Mucosa of descending colon (tissue), 3 donors: ENCODE measurements around the gene MEAF6. TPM values are rescaled to one million over a fixed set of nuclear protein-coding genes. Genes with fewer than 3 reads are reported as not detected.

Experiments used
- ATAC-seq: fragments of 200-7000 bp; cut with Tn5 transposase; one replicate; pipeline ENCODE4 v1.9.1; 2020; ENCODE audit warnings: mild to moderate bottlenecking, moderate library complexity
- DNase-seq, 3 donors: peaks; one replicate each; pipeline ENCODE4 v3.0.0-alpha.2; 2020
- H3K36me3 ChIP-seq: fragments of 200-600 bp; one replicate; pipeline ENCODE4 v1.8.0; 2021; ENCODE audit warnings: low read depth, mild to moderate bottlenecking
- H3K4me1 ChIP-seq: fragments of 200-600 bp; one replicate; pipeline ENCODE4 v1.8.0; 2021; ENCODE audit warnings: low read depth, mild to moderate bottlenecking
- H3K4me3 ChIP-seq: fragments of 200-600 bp; one replicate; pipeline ENCODE4 v1.8.0; 2021; ENCODE audit warnings: mild to moderate bottlenecking
- H3K9me3 ChIP-seq: fragments of 200-600 bp; one replicate; pipeline ENCODE4 v1.8.0; 2021; ENCODE audit warnings: mild to moderate bottlenecking
- intact Hi-C, 2 donors: fragments of 100-400 bp; cut with DNase I in 1 of 2; cut with micrococcal nuclease in 1 of 2; formaldehyde crosslinking; loops; one replicate each; pipeline versions ENCODE4 v1.11.0 to v1.11.1; 2022; cut with DNase I, micrococcal nuclease
- total RNA-seq, 3 donors: library from RNA; stranded (reverse); fragmentation: NEBNext Ultra II Directional in 2 of 3; extraction: Animal tissue kit (Norgen Biotek cat#: 25700) in 2 of 3; gene quantifications; one replicate each; pipeline versions ENCODE4 v1.2.1 to v1.2.4, GENCODE V29; 2021 to 2023
- TF ChIP-seq, protein P1 (sequence below): fragments of 200-600 bp; IDR thresholded peaks from one replicate; pipeline ENCODE4 v1.8.0; 2022; ENCODE audit warnings: antibody characterized with exemption, mild to moderate bottlenecking
- donor health status: DM: no; HTN: no; CAD: no; lungs with moderate emphysema.
- donor health status: DM: no; HTN: no; CAD: no.
- donor health status: DM: no; HTN: yes; CAD: no.

Gene MEAF6
- total RNA-seq, 3 donors from 2014 or later = 30.2 to 59.5 (median 35.4) TPM

DNA sequence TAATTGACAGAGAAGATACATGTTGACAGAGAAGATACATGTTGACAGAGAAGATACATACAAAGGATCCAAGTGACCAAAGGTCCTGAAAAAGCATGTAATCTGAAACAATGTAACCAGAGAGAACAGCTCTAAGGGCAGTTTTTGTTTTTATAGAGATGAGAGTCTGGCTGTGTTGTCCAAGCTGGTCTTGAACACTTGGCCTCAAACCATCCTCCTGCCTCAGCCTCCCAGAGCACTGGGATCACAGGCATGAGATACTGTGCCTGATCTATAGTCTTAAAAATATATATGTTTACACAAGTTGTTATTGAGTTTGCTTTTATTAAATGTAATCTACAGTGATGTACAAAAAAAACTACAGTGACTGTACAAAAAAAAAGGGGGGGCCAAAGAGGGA is 12.5 kb downstream of the MEAF6 start:
- intact Hi-C loops = no loop called here
- ATAC-seq (no peak), DNase-seq (no peak)
- no peaks in the 10 kb centered on the region for H3K36me3 ChIP-seq
- peaks cover 6% of the 10 kb centered on the region for H3K4me1 ChIP-seq
- H3K4me3 ChIP-seq = no peak overlapping the region
- TF ChIP-seq, protein P1, sequence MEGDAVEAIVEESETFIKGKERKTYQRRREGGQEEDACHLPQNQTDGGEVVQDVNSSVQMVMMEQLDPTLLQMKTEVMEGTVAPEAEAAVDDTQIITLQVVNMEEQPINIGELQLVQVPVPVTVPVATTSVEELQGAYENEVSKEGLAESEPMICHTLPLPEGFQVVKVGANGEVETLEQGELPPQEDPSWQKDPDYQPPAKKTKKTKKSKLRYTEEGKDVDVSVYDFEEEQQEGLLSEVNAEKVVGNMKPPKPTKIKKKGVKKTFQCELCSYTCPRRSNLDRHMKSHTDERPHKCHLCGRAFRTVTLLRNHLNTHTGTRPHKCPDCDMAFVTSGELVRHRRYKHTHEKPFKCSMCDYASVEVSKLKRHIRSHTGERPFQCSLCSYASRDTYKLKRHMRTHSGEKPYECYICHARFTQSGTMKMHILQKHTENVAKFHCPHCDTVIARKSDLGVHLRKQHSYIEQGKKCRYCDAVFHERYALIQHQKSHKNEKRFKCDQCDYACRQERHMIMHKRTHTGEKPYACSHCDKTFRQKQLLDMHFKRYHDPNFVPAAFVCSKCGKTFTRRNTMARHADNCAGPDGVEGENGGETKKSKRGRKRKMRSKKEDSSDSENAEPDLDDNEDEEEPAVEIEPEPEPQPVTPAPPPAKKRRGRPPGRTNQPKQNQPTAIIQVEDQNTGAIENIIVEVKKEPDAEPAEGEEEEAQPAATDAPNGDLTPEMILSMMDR = no peak
- no peaks in the 10 kb centered on the region for H3K9me3 ChIP-seq

DNA sequence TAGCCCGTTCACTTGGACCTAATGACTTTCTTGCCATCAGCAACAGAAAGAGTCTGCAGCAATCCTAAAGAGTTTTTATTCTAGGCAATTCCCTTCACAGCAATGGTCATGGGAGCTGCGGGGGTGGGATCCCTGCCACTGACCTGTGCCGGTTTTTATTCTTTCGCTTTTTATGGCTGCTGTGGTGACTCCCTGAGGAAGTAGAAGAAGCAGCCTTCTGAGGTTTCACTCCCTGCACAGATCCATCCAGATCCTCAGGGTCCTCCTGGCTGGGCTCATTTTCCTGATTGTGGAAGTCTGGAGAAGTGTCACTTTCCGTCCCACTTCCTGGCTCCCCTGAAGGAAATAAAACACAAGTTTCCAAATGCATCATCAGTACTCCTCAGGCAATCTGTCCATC is 12.9 kb downstream of the MEAF6 start:
- intact Hi-C loops = no loop called here
- no peak for DNase-seq
- H3K9me3 ChIP-seq = no peaks in the 10 kb centered on the region
- H3K4me1 ChIP-seq = peaks cover 6% of the 10 kb centered on the region
- TF ChIP-seq, protein P1 = no peak
- no peak for ATAC-seq
- no peaks in the 10 kb centered on the region for H3K36me3 ChIP-seq
- no peak overlapping the region for H3K4me3 ChIP-seq

DNA sequence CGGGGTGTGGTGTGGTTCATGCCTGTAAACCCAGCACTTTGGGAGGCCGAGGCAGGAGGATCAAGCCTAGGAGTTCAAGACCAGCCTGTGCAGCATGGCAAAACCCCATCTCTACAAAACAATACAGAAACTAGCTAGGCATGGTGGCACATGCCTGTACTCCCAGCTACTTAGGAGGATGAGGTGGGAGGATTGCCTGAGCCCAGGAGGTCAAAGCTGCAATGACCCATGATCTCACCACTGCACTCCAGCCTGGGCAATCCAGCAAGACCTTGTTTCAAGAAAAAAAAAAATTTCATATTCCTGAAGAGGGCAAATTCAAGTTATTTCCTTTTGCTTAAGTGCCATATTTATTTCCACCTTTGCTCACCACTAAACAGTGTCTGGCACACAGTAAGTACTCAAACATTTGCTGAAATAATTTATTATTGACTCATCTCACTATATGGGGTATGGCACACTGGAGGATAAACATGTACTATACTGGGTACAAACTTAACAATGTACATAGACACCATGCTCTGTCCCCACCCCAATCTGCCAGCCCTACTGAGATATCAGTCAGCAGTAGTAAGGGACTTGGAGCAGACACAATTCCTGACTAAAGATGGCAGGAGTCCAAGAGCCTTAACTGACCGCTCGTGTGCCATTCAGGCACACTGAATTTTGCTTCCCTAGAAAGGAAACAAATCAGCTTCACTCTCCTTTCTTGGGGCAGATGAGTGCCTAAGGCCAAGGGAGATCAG is 15.5 kb downstream of the MEAF6 start:
- Histone ChIP-seq H3K4me3 (no peak overlapping the region), H3K4me1 (peaks cover 6% of the 10 kb centered on the region), H3K9me3 (no peaks in the 10 kb centered on the region), H3K36me3 (no peaks in the 10 kb centered on the region)
- peak; percentile 97 for ATAC-seq
- intact Hi-C loops = no loop called here
- TF ChIP-seq, protein P1 = no peak
- peak in 1 of 3 donors; percentile 63 for DNase-seq

DNA sequence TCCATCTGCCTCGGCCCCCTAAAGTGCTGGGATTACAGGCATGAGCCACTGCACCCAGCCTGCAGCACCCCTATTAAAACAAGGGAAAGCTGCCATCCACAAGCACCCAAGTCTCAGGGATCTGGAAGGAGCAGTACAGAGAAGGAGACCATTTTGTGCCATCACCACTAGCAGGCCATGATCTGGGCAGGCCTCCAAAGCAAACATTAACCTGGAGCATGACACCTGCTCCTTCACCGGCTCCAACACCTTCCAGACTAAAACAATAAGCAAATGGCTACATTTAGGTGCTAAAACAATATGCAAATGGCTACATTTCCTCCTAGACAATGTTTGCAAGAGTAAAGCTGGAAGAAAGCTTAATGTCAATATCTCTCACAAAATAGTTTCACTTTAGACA is 16.7 kb downstream of the MEAF6 start:
- Histone ChIP-seq H3K36me3 (no peaks in the 10 kb centered on the region), H3K4me3 (no peak overlapping the region), H3K4me1 (peaks cover 6% of the 10 kb centered on the region), H3K9me3 (no peaks in the 10 kb centered on the region)
- TF ChIP-seq, protein P1 = no peak
- peak in 2 of 3 donors; percentile 69 to 90 for DNase-seq
- ATAC-seq = peak; percentile 86
- intact Hi-C loops = no loop called here

DNA sequence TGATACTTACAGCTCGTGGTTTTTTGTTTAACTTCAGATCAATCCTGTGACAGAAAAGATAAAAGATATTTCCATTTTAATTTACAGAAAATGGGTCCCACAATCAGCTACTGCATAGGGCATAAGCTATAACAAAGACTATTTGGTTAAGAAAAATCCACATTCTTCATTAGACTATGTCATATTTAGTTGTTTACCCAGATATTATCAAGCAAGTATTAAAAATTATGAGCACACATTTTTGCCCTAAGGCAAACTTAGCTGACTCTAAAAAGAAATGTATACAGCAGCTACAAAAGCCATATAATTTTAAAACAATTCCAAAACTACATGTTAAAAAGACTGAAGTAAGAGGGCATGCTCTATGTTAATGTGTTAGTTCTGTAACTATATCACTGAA is 18.7 kb downstream of the MEAF6 start:
- TF ChIP-seq, protein P1 = no peak
- H3K9me3 ChIP-seq = no peaks in the 10 kb centered on the region
- ATAC-seq (no peak), DNase-seq (no peak)
- no peaks in the 10 kb centered on the region for H3K36me3 ChIP-seq
- peaks cover 6% of the 10 kb centered on the region for H3K4me1 ChIP-seq
- intact Hi-C loops = no loop called here
- H3K4me3 ChIP-seq = no peak overlapping the region
